Fibroblast of lung (primary cell): ENCODE data around the gene BCAS1. TPM values are rescaled to one million over a fixed set of nuclear protein-coding genes. Genes with fewer than 3 reads are reported as not detected.

ENCODE experiments used
- DNase-seq, 2 donors: peaks; one replicate each; pipeline versions ENCODE4 v3.0.0 to v3.0.0-alpha.2; 2010; ENCODE audit warnings: low read depth in 2 of 2
- H2AFZ ChIP-seq: 2 replicates; pipeline ENCODE4 v1.5.1; 2012; ENCODE audit warnings: low read length, control low read depth, inconsistent platforms
- H3K27ac ChIP-seq: 2 replicates; pipeline ENCODE4 v1.5.1; 2011; ENCODE audit warnings: low read length, control low read depth; ENCODE audit not compliant: insufficient read depth
- H3K27me3 ChIP-seq: 2 replicates; pipeline ENCODE4 v1.5.1; 2011; ENCODE audit warnings: mild to moderate bottlenecking, low read length; ENCODE audit not compliant: control insufficient read depth, insufficient read depth
- H3K36me3 ChIP-seq: 2 replicates; pipeline ENCODE4 v1.5.1; 2011; ENCODE audit warnings: low read length; ENCODE audit not compliant: control insufficient read depth, insufficient read depth
- H3K4me1 ChIP-seq: 2 replicates; pipeline ENCODE4 v1.5.1; 2011; ENCODE audit warnings: low read length; ENCODE audit not compliant: control insufficient read depth, insufficient read depth; ENCODE audit errors: extremely low read depth
- H3K4me2 ChIP-seq: 2 replicates; pipeline ENCODE4 v1.5.1; 2011; ENCODE audit warnings: low read length, control low read depth; ENCODE audit not compliant: insufficient read depth; ENCODE audit errors: extremely low read depth
- H3K4me3 ChIP-seq, 4 experiments: fragments of 200-600 bp in 1 of 4; sonication (generic) in 1 of 4; replicated peaks in 1 of 4; 2 replicates each; pipeline ENCODE4 v1.5.1; 2011 to 2016; ENCODE audit warnings: low read length in 4 of 4, low read depth in 3 of 4, mild to moderate bottlenecking in 3 of 4, control low read depth in 2 of 4, inconsistent platforms in 1 of 4, mixed read lengths in 1 of 4; ENCODE audit not compliant: insufficient read depth in 1 of 4; ENCODE audit errors: control extremely low read depth in 1 of 4
- H3K79me2 ChIP-seq: 2 replicates; pipeline ENCODE4 v1.5.1; 2012; ENCODE audit warnings: mild to moderate bottlenecking, low read length, inconsistent platforms; ENCODE audit not compliant: control insufficient read depth, insufficient read depth
- H3K9ac ChIP-seq: 2 replicates; pipeline ENCODE4 v1.5.1; 2011; ENCODE audit warnings: mild to moderate bottlenecking, low read length, control low read depth; ENCODE audit not compliant: insufficient read depth
- H3K9me3 ChIP-seq: 2 replicates; pipeline ENCODE4 v1.5.1; 2012; ENCODE audit warnings: low read depth, low read length; ENCODE audit not compliant: control insufficient read depth, insufficient read depth
- H4K20me1 ChIP-seq: 2 replicates; pipeline ENCODE4 v1.5.1; 2011; ENCODE audit warnings: low read length; ENCODE audit not compliant: control insufficient read depth, insufficient read depth; ENCODE audit errors: extremely low read depth
- CTCF ChIP-seq, 2 donors: IDR thresholded peaks in 1 of 2; conservative IDR thresholded peaks in 1 of 2; 1 replicate in 1 of 2; 2 replicates in 1 of 2; pipeline ENCODE4 v1.5.1; 2011 to 2012; ENCODE audit warnings: low read length in 2 of 2, control low read depth in 1 of 2, inconsistent platforms in 1 of 2, low read depth in 1 of 2, mild to moderate bottlenecking in 1 of 2
- EZH2 ChIP-seq: IDR thresholded peaks from 2 replicates; pipeline ENCODE4 v1.5.1; 2012; ENCODE audit warnings: low read length, control low read depth, mild to moderate bottlenecking; ENCODE audit errors: missing control alignments
- polyA plus RNA-seq, 2 donors: library from polyadenylated mRNA; depleted of rRNA in 1 of 2; stranded (reverse) in 1 of 2; unstranded in 1 of 2; fragments of >200 nt; gene quantifications; 2 replicates each; pipeline ENCODE4 v1.2.1, GENCODE V29; 2011 to 2012; ENCODE audit warnings: missing spikeins in 1 of 2
- total RNA-seq: library from RNA; depleted of rRNA; stranded (reverse); fragments of >200 nt; gene quantifications from 2 replicates; pipeline ENCODE4 v1.2.1, GENCODE V29; 2014

BCAS1 gene
- total and polyA plus RNA-seq, 2 donors (not counting 1 experiment from before 2014, with no cell fraction given): 0.17 TPM; not detected in 1

GRCh38 chr20:54026295-54027064 lies 43.9 kb downstream of the BCAS1 start:
- Histone ChIP-seq H3K4me3 (no peak overlapping the region), H4K20me1 (no peaks in the 10 kb centered on the region), H3K9ac (no peak overlapping the region), H3K27me3 (peaks cover 3% of the 10 kb centered on the region), H3K36me3 (no peaks in the 10 kb centered on the region), H3K4me2 (no peak overlapping the region), H3K4me1 (no peaks in the 10 kb centered on the region), H3K27ac (no peak overlapping the region), H3K79me2 (no peaks in the 10 kb centered on the region), H3K9me3 (no peaks in the 10 kb centered on the region), H2AFZ (no peak overlapping the region)
- no peak for DNase-seq
- no peak for TF ChIP-seq CTCF (conservative IDR thresholded peaks at IDR 0.05 in 1 of 2, IDR thresholded peaks at IDR 0.05 in 1 of 2; ENCODE audit: low read depth in 1 of 2, low read length in 2 of 2)
- TF ChIP-seq EZH2: no peak

GRCh38 chr20:54025251-54025771 lies 45.1 kb downstream of the BCAS1 start:
- Histone ChIP-seq H3K4me1 (no peaks in the 10 kb centered on the region), H3K36me3 (no peaks in the 10 kb centered on the region), H3K9me3 (no peaks in the 10 kb centered on the region), H2AFZ (no peak overlapping the region), H3K27ac (no peak overlapping the region), H3K79me2 (no peaks in the 10 kb centered on the region), H3K4me3 (no peak overlapping the region), H3K9ac (no peak overlapping the region), H3K4me2 (no peak overlapping the region), H3K27me3 (peaks cover 3% of the 10 kb centered on the region), H4K20me1 (no peaks in the 10 kb centered on the region)
- no peak for TF ChIP-seq EZH2
- no peak for TF ChIP-seq CTCF (conservative IDR thresholded peaks at IDR 0.05 in 1 of 2, IDR thresholded peaks at IDR 0.05 in 1 of 2; ENCODE audit: low read depth in 1 of 2, low read length in 2 of 2)
- DNase-seq: peak; percentile 21 to 89

- no peak overlapping the region for H3K9ac ChIP-seq
- H3K4me1 ChIP-seq: no peaks in the 10 kb centered on the region
- no peaks in the 10 kb centered on the region for H3K79me2 ChIP-seq
- no peak overlapping the region for H3K27ac ChIP-seq
- TF ChIP-seq CTCF (conservative IDR thresholded peaks at IDR 0.05 in 1 of 2, IDR thresholded peaks at IDR 0.05 in 1 of 2; ENCODE audit: low read depth in 1 of 2, low read length in 2 of 2) (no peak), EZH2 (no peak)
- no peaks in the 10 kb centered on the region for H3K9me3 ChIP-seq
- H4K20me1 ChIP-seq: no peaks in the 10 kb centered on the region
- no peak for DNase-seq
- no peaks in the 10 kb centered on the region for H3K36me3 ChIP-seq
- no peaks in the 10 kb centered on the region for H3K27me3 ChIP-seq
- H2AFZ ChIP-seq: no peak overlapping the region
- H3K4me2 ChIP-seq: no peak overlapping the region
- no peak overlapping the region for H3K4me3 ChIP-seq
These were observed 47.0 kb downstream of the BCAS1 start for GRCh38 chr20:54023406-54023805.
